A549 (cell line): Measurements from ENCODE around the gene FBXL7. TPM values are rescaled to one million over a fixed set of nuclear protein-coding genes. Genes with fewer than 3 reads are reported as not detected.

Experiments used
- ATAC-seq, 2 experiments: fragments of 200-7000 bp in 1 of 2; fragments of >200 bp in 1 of 2; cut with Nextera tagmentation in 1 of 2; cut with Tn5 transposase in 1 of 2; 3 replicates each; pipeline versions ENCODE4 v1.8.0 to v1.9.1; 2018 to 2020; ENCODE audit warnings: mild to moderate bottlenecking in 1 of 2, moderate library complexity in 1 of 2
- CTCF ChIA-PET: fragments of 300-600 bp; sonication (Branson Sonifier 250); formaldehyde crosslinking; extraction: SDS; loops from one replicate; lab custom pipeline; 2021; ENCODE audit warnings: antibody characterized with exemption, inconsistent platforms; lab: Yijun Ruan, JAX
- POLR2A ChIA-PET: fragments of 350-600 bp; formaldehyde crosslinking; extraction: SDS; loops from one replicate; lab custom pipeline; 2021; ENCODE audit warnings: antibody characterized with exemption, inconsistent platforms; lab: Yijun Ruan, JAX
- DNase-seq, 2 experiments: peaks; one replicate each; pipeline versions ENCODE4 v3.0.0 to v3.0.0-alpha.2; 2011 to 2016; ENCODE audit warnings: low read depth in 1 of 2, low spot score in 1 of 2
- FAIRE-seq: peaks from 2 replicates; lab custom pipeline; 2011; peaks lifted over from hg19 to GRCh38; lab: Jason Lieb, UNC
- H3K27ac ChIP-seq, 2 experiments: fragments of >200 bp; sonication (Bioruptor Twin); formaldehyde crosslinking; 3 replicates each; pipeline ENCODE4 v1.5.1; 2016 to 2017
- H3K4me1 ChIP-seq: fragments of >200 bp; sonication (Bioruptor Twin); formaldehyde crosslinking; 3 replicates; pipeline ENCODE4 v1.6.1; 2016
- H3K4me2 ChIP-seq: fragments of >200 bp; sonication (Bioruptor Twin); formaldehyde crosslinking; 3 replicates; pipeline ENCODE4 v1.6.1; 2016
- H3K4me3 ChIP-seq: fragments of >200 bp; sonication (Bioruptor Twin); formaldehyde crosslinking; 3 replicates; pipeline ENCODE4 v1.5.1; 2016
- H3K9me3 ChIP-seq: fragments of >200 bp; sonication (Bioruptor Twin); formaldehyde crosslinking; 3 replicates; pipeline ENCODE4 v1.6.1; 2016
- CBX2 ChIP-seq: fragments of 200-600 bp; sonication (generic); IDR thresholded peaks from 2 replicates; pipeline ENCODE4 v1.6.1; 2016; ENCODE audit warnings: low read depth, mild to moderate bottlenecking, borderline replicate concordance
- EHF ChIP-seq: fragments of 250-450 bp; sonication (Bioruptor Pico); IDR thresholded peaks from 2 replicates; pipeline ENCODE4 v1.5.0; 2020; ENCODE audit warnings: mild to moderate bottlenecking
- EP300 ChIP-seq, 2 experiments: fragments of >200 bp; sonication (Bioruptor Twin); formaldehyde crosslinking; IDR thresholded peaks; 2 replicates in 1 of 2; 3 replicates in 1 of 2; pipeline ENCODE4 v1.6.1; 2016 to 2017
- GATA3 ChIP-seq: IDR thresholded peaks from 2 replicates; pipeline ENCODE4 v1.6.1; 2012; ENCODE audit warnings: borderline replicate concordance
- HOXA7 ChIP-seq: fragments of 250-450 bp; sonication (Bioruptor Pico); IDR thresholded peaks from 2 replicates; pipeline ENCODE4 v1.5.0; 2020; ENCODE audit warnings: mild to moderate bottlenecking, moderate library complexity
- HOXB13 ChIP-seq: fragments of 250-450 bp; sonication (Bioruptor Pico); IDR thresholded peaks from 2 replicates; pipeline ENCODE4 v1.5.0; 2020; ENCODE audit warnings: low read depth, mild to moderate bottlenecking, moderate library complexity
- HOXB5 ChIP-seq: fragments of 250-450 bp; sonication (Bioruptor Pico); IDR thresholded peaks from 2 replicates; pipeline ENCODE4 v1.5.0; 2020; ENCODE audit warnings: mild to moderate bottlenecking, moderate library complexity
- JUNB ChIP-seq: fragments of >200 bp; sonication (Bioruptor Twin); formaldehyde crosslinking; IDR thresholded peaks from 2 replicates; pipeline ENCODE4 v1.6.1; 2016
- KDM1A ChIP-seq: fragments of 200-600 bp; sonication (generic); IDR thresholded peaks from 2 replicates; pipeline ENCODE4 v1.6.1; 2016; ENCODE audit warnings: low read depth, mild to moderate bottlenecking
- KDM5A ChIP-seq: fragments of 200-600 bp; sonication (generic); IDR thresholded peaks from 2 replicates; pipeline ENCODE4 v1.6.1; 2016; ENCODE audit warnings: antibody characterized with exemption, mild to moderate bottlenecking
- MAFK ChIP-seq: fragments of 450-650 bp; IDR thresholded peaks from 2 replicates; pipeline ENCODE4 v1.6.1; 2014; ENCODE audit not compliant: partially characterized antibody
- MAZ ChIP-seq: fragments of 150-350 bp; IDR thresholded peaks from 2 replicates; pipeline ENCODE4 v1.6.1; 2014; ENCODE audit warnings: antibody characterized with exemption, low read depth, low read length, borderline replicate concordance
- MYC ChIP-seq: IDR thresholded peaks from 2 replicates; pipeline ENCODE4 v1.6.1; 2012; ENCODE audit warnings: mild to moderate bottlenecking, inconsistent platforms, low read length, improper control_type of control experiment, borderline replicate concordance
- NFE2L2 ChIP-seq: fragments of 150-350 bp; conservative IDR thresholded peaks from 2 replicates; pipeline ENCODE4 v1.6.1; 2014; ENCODE audit warnings: low read length
- NR3C1 ChIP-seq: fragments of >200 bp; sonication (Bioruptor Twin); formaldehyde crosslinking; IDR thresholded peaks from 3 replicates; pipeline ENCODE4 v1.6.1; 2017
- PHF8 ChIP-seq: fragments of 200-600 bp; sonication (generic); IDR thresholded peaks from 2 replicates; pipeline ENCODE4 v1.6.1; 2016; ENCODE audit warnings: low read depth, mild to moderate bottlenecking, antibody characterized with exemption, moderate library complexity, borderline replicate concordance
- POLR2A ChIP-seq: IDR thresholded peaks from 2 replicates; pipeline ENCODE4 v1.6.1; 2012; ENCODE audit warnings: mild to moderate bottlenecking, low read length
- RAD21 ChIP-seq, 2 experiments: fragments of >200 bp in 1 of 2; sonication (Bioruptor Twin) in 1 of 2; formaldehyde crosslinking in 1 of 2; IDR thresholded peaks in 1 of 2; conservative IDR thresholded peaks in 1 of 2; 2 replicates in 1 of 2; 3 replicates in 1 of 2; pipeline ENCODE4 v1.6.1; 2012 to 2018; ENCODE audit warnings: inconsistent platforms in 1 of 2
- RARB ChIP-seq: fragments of 250-450 bp; sonication (Bioruptor Pico); IDR thresholded peaks from 2 replicates; pipeline ENCODE4 v1.8.0; 2021; ENCODE audit warnings: mild to moderate bottlenecking, moderate library complexity
- RCOR1 ChIP-seq: fragments of 150-350 bp; IDR thresholded peaks from 2 replicates; pipeline ENCODE4 v1.6.1; 2014; ENCODE audit warnings: antibody characterized with exemption, low read length, low read depth
- RFX5 ChIP-seq: fragments of 450-650 bp; IDR thresholded peaks from 2 replicates; pipeline ENCODE4 v1.7.1; 2014; ENCODE audit warnings: antibody characterized with exemption, mild to moderate bottlenecking, moderate library complexity
- RNF2 ChIP-seq: fragments of 200-600 bp; sonication (generic); IDR thresholded peaks from 2 replicates; pipeline ENCODE4 v1.6.1; 2016; ENCODE audit warnings: low read depth, mild to moderate bottlenecking, antibody characterized with exemption, moderate library complexity, borderline replicate concordance
- ZFP36 ChIP-seq: fragments of 450-650 bp; IDR thresholded peaks from 2 replicates; pipeline ENCODE4 v1.6.1; 2014; ENCODE audit warnings: borderline replicate concordance; ENCODE audit not compliant: partially characterized antibody
- ZSCAN20 ChIP-seq: fragments of 250-450 bp; sonication (Bioruptor Pico); IDR thresholded peaks from 2 replicates; pipeline ENCODE4 v1.8.0; 2022; ENCODE audit warnings: mild to moderate bottlenecking, moderate library complexity
- WGBS: methylation state at CpG from one replicate; pipeline ENCODE4 v1.1.6; 2017; ENCODE audit errors: missing lambda C conversion rate; 5-methylcytosine and 5-hydroxymethylcytosine counted together
- polyA plus RNA-seq, 4 experiments: library from polyadenylated mRNA; depleted of rRNA in 3 of 4; stranded (reverse); fragments of >200 nt; fragmentation: RNase III in 1 of 4; extraction: RNeasy Plus Mini Kit Qiagen cat#74134 plus additional on column Dnase treatment in 1 of 4; gene quantifications; 2 replicates in 3 of 4; 3 replicates in 1 of 4; pipeline ENCODE4 v1.2.3, GENCODE V29; 2011 to 2017
- TF ChIP-seq, protein P1 (sequence below): fragments of 250-450 bp; sonication (Bioruptor Pico); IDR thresholded peaks from 2 replicates; pipeline ENCODE4 v1.5.0; 2020; ENCODE audit warnings: low read depth, mild to moderate bottlenecking, moderate library complexity
- TF ChIP-seq, protein P2 (sequence below): fragments of >200 bp; sonication (Bioruptor Twin); formaldehyde crosslinking; IDR thresholded peaks from 3 replicates; pipeline ENCODE4 v1.6.1; 2016
- TF ChIP-seq, protein P3 (sequence below): fragments of >200 bp; sonication (Bioruptor Twin); formaldehyde crosslinking; IDR thresholded peaks from 3 replicates; pipeline ENCODE4 v1.5.1; 2016

The FBXL7 gene
- polyA plus RNA-seq, 2 of the 4 experiments (the other 2 are of a cell fraction), result 0.90 to 1.7 TPM

DNA sequence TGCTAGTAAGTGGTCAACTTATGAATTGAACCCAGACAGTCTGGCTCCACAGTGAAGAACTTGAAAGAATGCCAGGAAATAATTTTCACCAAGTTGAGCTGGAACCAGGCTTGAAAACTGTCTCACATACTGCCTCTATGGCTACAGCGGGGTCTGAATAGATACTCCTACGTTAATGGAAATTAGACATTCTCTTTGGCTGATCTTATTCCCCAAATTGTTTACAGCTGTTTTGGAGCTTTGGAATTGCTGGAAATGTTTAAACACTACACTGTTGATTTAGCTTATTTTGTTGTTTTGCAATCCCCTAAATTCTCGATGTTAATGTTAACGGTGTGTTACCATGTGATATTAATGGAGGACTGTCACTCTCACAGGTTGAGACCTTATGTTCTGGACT lies 146.4 kb downstream of the FBXL7 start:
- WGBS, result 27% methylated on average over 4 of the region's 4 CpGs
- ATAC-seq (no peak), FAIRE-seq (no peak), DNase-seq (no peak)
- H3K9me3 ChIP-seq, result no peaks in the 10 kb centered on the region
- H3K4me1 ChIP-seq, result no peaks in the 10 kb centered on the region
- no peak overlapping the region for H3K27ac ChIP-seq
- ChIA-PET CTCF (no interaction called here), POLR2A (no interaction called here)
- TF ChIP-seq RFX5 (no peak), KDM5A (no peak), HOXB5 (CRISPR knock-in tag) (no peak), RNF2 (no peak)
- TF ChIP-seq, protein P1, sequence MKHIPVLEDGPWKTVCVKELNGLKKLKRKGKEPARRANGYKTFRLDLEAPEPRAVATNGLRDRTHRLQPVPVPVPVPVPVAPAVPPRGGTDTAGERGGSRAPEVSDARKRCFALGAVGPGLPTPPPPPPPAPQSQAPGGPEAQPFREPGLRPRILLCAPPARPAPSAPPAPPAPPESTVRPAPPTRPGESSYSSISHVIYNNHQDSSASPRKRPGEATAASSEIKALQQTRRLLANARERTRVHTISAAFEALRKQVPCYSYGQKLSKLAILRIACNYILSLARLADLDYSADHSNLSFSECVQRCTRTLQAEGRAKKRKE (CRISPR knock-in tag), result no peak
- TF ChIP-seq, all 56 proteins: peak for 0
- no peak overlapping the region for H3K4me2 ChIP-seq
- no peak overlapping the region for H3K4me3 ChIP-seq

DNA sequence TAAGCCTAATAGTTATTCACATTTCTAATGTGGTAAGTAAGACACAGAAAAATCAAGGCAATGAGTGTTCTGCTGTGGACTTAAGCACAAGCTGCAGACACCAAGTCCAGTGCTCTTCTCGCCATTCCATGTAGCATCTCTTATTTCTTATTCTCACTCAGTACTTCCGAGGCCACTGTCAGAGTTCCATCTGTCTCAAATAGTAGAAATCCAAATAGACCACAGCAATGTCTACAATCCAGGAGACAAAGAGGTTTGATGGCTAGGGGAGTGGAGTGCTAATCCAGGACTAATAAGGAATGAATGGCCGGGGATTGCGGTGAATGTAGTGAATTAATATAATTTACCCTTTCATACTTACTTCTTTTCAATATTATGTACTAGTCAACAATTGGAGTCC lies 147.3 kb downstream of the FBXL7 start:
- 41% methylated on average over 4 of the region's 4 CpGs for WGBS
- POLR2A ChIA-PET, result no interaction called here

DNA sequence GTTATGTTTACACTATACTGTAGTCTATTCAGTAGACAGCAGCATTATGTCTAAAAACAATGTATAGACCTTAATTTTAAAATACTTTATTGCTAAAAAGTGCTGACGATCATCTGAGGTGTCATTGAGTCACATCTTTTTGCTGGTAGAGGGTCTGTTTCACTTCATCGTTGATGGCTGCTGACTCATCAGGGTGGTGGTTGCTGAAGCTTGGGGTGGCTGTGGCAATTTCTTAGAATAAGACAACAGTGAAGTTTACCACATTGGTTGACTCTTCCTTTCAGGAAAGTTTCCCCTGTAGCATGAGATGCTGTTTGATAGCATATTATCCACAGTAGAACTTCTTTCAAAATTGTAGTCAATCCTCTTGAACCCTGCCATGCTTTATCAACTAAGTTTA lies 150.3 kb downstream of the FBXL7 start:
- WGBS, result 18% methylated on average over 2 of the region's 2 CpGs
- H3K4me3 ChIP-seq, result no peak overlapping the region
- POLR2A ChIA-PET, result no interaction called here
- CTCF ChIA-PET, result no interaction called here
- no peaks in the 10 kb centered on the region for H3K9me3 ChIP-seq
- H3K27ac ChIP-seq, result no peak overlapping the region
- ATAC-seq (no peak), FAIRE-seq (no peak), DNase-seq (no peak)
- H3K4me2 ChIP-seq, result no peak overlapping the region
- no peak for TF ChIP-seq MYC
- TF ChIP-seq, protein P2, sequence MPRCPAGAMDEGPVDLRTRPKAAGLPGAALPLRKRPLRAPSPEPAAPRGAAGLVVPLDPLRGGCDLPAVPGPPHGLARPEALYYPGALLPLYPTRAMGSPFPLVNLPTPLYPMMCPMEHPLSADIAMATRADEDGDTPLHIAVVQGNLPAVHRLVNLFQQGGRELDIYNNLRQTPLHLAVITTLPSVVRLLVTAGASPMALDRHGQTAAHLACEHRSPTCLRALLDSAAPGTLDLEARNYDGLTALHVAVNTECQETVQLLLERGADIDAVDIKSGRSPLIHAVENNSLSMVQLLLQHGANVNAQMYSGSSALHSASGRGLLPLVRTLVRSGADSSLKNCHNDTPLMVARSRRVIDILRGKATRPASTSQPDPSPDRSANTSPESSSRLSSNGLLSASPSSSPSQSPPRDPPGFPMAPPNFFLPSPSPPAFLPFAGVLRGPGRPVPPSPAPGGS, result no peak
- TF ChIP-seq MAFK, result no peak
- H3K4me1 ChIP-seq, result no peaks in the 10 kb centered on the region

More for the DNA sequence above, 147.3 kb downstream of the FBXL7 start:
- DNase-seq (no peak), ATAC-seq (no peak), FAIRE-seq (no peak)
- Histone ChIP-seq H3K9me3 (no peaks in the 10 kb centered on the region), H3K4me3 (no peak overlapping the region), H3K4me2 (no peak overlapping the region), H3K27ac (no peak overlapping the region), H3K4me1 (no peaks in the 10 kb centered on the region)
- CTCF ChIA-PET, result no interaction called here
- TF ChIP-seq MAZ, result no peak
- TF ChIP-seq ZSCAN20 (CRISPR knock-in tag), result no peak
- no peak for TF ChIP-seq ZFP36
- TF ChIP-seq RFX5, result no peak
- no peak for TF ChIP-seq NFE2L2
- TF ChIP-seq CBX2, result no peak
- no peak for TF ChIP-seq RAD21 (conservative IDR thresholded peaks at IDR 0.05 in 1 of 2, IDR thresholded peaks at IDR 0.05 in 1 of 2)
- no peak for TF ChIP-seq RCOR1

DNA sequence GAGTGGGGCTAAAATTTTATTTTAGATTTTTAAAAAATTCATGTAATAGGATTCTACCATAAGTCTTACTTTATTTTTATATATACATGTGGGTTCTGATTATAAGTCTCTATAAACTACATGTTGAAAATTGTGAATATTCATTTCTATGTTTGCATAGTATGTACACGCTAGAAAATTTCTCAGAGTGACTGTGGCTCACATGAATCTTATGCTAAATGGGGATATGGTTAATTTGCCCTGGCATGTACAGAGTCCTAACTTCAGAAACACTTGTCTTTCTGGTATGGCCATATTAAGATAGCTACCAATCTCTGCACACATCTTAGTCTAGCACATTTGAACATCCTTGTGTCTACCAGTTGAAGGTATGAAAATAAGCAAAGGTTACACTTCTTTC lies 154.8 kb downstream of the FBXL7 start:
- CTCF ChIA-PET, result no interaction called here
- Histone ChIP-seq H3K4me3 (no peak overlapping the region), H3K27ac (no peak overlapping the region), H3K9me3 (no peaks in the 10 kb centered on the region), H3K4me1 (no peaks in the 10 kb centered on the region), H3K4me2 (no peak overlapping the region)
- FAIRE-seq, result no peak
- ATAC-seq, result no peak
- POLR2A ChIA-PET, result no interaction called here
- no peak for DNase-seq
- 47% methylated on average over 1 of the region's 1 CpG for WGBS
- TF ChIP-seq RARB (CRISPR knock-in tag), result no peak
- TF ChIP-seq, protein P1 (CRISPR knock-in tag), result no peak
- no peak for TF ChIP-seq KDM1A
- no peak for TF ChIP-seq PHF8
- no peak for TF ChIP-seq EP300 (IDR thresholded peaks at IDR 0.05)
- TF ChIP-seq GATA3, result no peak
- no peak for TF ChIP-seq NR3C1
- no peak for TF ChIP-seq HOXB13
- TF ChIP-seq POLR2A, result no peak
- no peak for TF ChIP-seq EHF (CRISPR knock-in tag)
- TF ChIP-seq HOXA7 (CRISPR knock-in tag), result no peak
- TF ChIP-seq, protein P3, sequence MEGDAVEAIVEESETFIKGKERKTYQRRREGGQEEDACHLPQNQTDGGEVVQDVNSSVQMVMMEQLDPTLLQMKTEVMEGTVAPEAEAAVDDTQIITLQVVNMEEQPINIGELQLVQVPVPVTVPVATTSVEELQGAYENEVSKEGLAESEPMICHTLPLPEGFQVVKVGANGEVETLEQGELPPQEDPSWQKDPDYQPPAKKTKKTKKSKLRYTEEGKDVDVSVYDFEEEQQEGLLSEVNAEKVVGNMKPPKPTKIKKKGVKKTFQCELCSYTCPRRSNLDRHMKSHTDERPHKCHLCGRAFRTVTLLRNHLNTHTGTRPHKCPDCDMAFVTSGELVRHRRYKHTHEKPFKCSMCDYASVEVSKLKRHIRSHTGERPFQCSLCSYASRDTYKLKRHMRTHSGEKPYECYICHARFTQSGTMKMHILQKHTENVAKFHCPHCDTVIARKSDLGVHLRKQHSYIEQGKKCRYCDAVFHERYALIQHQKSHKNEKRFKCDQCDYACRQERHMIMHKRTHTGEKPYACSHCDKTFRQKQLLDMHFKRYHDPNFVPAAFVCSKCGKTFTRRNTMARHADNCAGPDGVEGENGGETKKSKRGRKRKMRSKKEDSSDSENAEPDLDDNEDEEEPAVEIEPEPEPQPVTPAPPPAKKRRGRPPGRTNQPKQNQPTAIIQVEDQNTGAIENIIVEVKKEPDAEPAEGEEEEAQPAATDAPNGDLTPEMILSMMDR, result no peak
- no peak for TF ChIP-seq MYC
- TF ChIP-seq MAZ, result no peak
- no peak for TF ChIP-seq RFX5
- TF ChIP-seq JUNB, result no peak
